ENCODE data around the gene PCDHA1.

The PCDHA1 gene

DNA sequence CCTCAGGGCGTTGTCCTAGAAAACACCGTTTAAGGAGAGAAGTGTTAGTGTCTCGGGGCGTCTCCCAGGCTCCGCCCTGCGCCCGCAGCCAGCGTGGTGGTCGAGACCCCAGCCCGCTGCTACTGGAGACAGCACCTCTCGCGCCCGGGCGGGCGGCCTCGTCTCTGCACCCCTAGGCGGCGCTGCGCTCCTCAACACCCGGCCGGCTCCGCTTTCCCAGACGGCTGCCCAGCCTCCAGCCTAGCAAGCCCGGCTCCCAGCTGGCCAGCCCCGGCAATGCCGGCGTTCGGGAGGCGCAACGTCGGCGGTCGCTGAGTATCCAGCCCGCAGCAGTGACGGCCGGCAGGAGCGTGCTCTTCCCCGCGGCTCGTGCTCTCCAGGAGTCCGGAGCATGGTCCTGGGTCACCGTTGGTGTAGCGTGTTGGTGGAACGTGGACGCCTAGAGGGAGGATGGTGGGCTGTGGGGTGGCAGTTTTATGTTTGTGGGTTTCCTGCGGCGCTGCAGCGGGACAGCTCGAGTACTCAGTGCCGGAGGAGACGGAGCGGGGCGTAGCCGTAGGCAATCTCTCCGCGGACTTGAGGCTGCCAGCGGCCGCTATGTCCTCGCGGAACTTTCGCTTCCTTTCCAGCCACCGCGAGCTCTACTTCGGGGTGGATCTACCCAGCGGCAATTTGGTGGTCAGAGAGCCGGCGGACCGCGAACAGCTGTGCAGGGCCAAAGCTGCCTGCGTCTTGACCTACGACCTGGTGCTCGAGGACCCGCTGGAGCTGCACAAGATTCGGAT is 140.7 kb downstream of the PCDHA1 start (continued):
- TF ChIP-seq, protein P1, sequence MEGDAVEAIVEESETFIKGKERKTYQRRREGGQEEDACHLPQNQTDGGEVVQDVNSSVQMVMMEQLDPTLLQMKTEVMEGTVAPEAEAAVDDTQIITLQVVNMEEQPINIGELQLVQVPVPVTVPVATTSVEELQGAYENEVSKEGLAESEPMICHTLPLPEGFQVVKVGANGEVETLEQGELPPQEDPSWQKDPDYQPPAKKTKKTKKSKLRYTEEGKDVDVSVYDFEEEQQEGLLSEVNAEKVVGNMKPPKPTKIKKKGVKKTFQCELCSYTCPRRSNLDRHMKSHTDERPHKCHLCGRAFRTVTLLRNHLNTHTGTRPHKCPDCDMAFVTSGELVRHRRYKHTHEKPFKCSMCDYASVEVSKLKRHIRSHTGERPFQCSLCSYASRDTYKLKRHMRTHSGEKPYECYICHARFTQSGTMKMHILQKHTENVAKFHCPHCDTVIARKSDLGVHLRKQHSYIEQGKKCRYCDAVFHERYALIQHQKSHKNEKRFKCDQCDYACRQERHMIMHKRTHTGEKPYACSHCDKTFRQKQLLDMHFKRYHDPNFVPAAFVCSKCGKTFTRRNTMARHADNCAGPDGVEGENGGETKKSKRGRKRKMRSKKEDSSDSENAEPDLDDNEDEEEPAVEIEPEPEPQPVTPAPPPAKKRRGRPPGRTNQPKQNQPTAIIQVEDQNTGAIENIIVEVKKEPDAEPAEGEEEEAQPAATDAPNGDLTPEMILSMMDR (tag by site-specific recombination; IDR thresholded peaks at IDR 0.05), result peak; percentile 75; the same call in 1 of the 2 replicates
- TF ChIP-seq ZNF37A (tag by site-specific recombination; IDR thresholded peaks at IDR 0.05), result no peak
- TF ChIP-seq BCL11A (tag by site-specific recombination; IDR thresholded peaks at IDR 0.05; ENCODE audit: low read depth), result no peak
- TF ChIP-seq GLI4 (tag by site-specific recombination; IDR thresholded peaks at IDR 0.05), result no peak
- TF ChIP-seq, protein P2, sequence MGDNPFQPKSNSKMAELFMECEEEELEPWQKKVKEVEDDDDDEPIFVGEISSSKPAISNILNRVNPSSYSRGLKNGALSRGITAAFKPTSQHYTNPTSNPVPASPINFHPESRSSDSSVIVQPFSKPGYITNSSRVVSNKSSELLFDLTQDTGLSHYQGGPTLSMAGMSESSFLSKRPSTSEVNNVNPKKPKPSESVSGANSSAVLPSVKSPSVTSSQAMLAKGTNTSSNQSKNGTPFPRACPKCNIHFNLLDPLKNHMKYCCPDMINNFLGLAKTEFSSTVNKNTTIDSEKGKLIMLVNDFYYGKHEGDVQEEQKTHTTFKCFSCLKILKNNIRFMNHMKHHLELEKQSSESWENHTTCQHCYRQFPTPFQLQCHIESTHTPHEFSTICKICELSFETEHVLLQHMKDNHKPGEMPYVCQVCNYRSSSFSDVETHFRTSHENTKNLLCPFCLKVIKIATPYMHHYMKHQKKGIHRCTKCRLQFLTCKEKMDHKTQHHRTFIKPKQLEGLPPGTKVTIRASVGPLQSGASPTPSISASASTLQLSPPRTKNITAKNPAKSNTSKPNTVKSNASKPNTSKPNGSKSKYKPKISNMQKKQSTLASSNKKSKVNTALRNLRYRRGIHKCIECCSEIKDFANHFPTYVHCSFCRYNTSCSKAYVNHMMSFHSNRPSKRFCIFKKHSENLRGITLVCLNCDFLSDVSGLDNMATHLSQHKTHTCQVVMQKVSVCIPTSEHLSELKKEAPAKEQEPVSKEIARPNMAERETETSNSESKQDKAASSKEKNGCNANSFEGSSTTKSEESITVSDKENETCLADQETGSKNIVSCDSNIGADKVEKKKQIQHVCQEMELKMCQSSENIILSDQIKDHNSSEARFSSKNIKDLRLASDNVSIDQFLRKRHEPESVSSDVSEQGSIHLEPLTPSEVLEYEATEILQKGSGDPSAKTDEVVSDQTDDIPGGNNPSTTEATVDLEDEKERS (tag by site-specific recombination; IDR thresholded peaks at IDR 0.05), result 0 out of 2 replicates have a peak, but pooled peaks have one; percentile 16
- TF ChIP-seq TCF7L2 (IDR thresholded peaks at IDR 0.05; ENCODE audit: borderline replicate concordance, low read depth, low read length), result no peak
- TF ChIP-seq ZBTB17 (tag by site-specific recombination; IDR thresholded peaks at IDR 0.05), result peak; percentile 89
- no peak for TF ChIP-seq ZNF558 (tag by site-specific recombination; IDR thresholded peaks at IDR 0.05)
- peak; percentile 46; the same call in 1 of the 2 replicates for TF ChIP-seq ZNF394 (tag by site-specific recombination; IDR thresholded peaks at IDR 0.05; ENCODE audit: borderline replicate concordance)
- TF ChIP-seq ZNF610 (tag by site-specific recombination; IDR thresholded peaks at IDR 0.05; ENCODE audit: borderline replicate concordance), result no peak
- no peak for TF ChIP-seq ZNF423 (tag by site-specific recombination; IDR thresholded peaks at IDR 0.05)
- TF ChIP-seq, protein P3, sequence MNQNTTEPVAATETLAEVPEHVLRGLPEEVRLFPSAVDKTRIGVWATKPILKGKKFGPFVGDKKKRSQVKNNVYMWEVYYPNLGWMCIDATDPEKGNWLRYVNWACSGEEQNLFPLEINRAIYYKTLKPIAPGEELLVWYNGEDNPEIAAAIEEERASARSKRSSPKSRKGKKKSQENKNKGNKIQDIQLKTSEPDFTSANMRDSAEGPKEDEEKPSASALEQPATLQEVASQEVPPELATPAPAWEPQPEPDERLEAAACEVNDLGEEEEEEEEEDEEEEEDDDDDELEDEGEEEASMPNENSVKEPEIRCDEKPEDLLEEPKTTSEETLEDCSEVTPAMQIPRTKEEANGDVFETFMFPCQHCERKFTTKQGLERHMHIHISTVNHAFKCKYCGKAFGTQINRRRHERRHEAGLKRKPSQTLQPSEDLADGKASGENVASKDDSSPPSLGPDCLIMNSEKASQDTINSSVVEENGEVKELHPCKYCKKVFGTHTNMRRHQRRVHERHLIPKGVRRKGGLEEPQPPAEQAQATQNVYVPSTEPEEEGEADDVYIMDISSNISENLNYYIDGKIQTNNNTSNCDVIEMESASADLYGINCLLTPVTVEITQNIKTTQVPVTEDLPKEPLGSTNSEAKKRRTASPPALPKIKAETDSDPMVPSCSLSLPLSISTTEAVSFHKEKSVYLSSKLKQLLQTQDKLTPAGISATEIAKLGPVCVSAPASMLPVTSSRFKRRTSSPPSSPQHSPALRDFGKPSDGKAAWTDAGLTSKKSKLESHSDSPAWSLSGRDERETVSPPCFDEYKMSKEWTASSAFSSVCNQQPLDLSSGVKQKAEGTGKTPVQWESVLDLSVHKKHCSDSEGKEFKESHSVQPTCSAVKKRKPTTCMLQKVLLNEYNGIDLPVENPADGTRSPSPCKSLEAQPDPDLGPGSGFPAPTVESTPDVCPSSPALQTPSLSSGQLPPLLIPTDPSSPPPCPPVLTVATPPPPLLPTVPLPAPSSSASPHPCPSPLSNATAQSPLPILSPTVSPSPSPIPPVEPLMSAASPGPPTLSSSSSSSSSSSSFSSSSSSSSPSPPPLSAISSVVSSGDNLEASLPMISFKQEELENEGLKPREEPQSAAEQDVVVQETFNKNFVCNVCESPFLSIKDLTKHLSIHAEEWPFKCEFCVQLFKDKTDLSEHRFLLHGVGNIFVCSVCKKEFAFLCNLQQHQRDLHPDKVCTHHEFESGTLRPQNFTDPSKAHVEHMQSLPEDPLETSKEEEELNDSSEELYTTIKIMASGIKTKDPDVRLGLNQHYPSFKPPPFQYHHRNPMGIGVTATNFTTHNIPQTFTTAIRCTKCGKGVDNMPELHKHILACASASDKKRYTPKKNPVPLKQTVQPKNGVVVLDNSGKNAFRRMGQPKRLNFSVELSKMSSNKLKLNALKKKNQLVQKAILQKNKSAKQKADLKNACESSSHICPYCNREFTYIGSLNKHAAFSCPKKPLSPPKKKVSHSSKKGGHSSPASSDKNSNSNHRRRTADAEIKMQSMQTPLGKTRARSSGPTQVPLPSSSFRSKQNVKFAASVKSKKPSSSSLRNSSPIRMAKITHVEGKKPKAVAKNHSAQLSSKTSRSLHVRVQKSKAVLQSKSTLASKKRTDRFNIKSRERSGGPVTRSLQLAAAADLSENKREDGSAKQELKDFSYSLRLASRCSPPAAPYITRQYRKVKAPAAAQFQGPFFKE (tag by site-specific recombination; IDR thresholded peaks at IDR 0.05; ENCODE audit: borderline replicate concordance), result no peak
- TF ChIP-seq PRDM1 (tag by site-specific recombination; IDR thresholded peaks at IDR 0.05), result no peak
- TF ChIP-seq, protein P4, sequence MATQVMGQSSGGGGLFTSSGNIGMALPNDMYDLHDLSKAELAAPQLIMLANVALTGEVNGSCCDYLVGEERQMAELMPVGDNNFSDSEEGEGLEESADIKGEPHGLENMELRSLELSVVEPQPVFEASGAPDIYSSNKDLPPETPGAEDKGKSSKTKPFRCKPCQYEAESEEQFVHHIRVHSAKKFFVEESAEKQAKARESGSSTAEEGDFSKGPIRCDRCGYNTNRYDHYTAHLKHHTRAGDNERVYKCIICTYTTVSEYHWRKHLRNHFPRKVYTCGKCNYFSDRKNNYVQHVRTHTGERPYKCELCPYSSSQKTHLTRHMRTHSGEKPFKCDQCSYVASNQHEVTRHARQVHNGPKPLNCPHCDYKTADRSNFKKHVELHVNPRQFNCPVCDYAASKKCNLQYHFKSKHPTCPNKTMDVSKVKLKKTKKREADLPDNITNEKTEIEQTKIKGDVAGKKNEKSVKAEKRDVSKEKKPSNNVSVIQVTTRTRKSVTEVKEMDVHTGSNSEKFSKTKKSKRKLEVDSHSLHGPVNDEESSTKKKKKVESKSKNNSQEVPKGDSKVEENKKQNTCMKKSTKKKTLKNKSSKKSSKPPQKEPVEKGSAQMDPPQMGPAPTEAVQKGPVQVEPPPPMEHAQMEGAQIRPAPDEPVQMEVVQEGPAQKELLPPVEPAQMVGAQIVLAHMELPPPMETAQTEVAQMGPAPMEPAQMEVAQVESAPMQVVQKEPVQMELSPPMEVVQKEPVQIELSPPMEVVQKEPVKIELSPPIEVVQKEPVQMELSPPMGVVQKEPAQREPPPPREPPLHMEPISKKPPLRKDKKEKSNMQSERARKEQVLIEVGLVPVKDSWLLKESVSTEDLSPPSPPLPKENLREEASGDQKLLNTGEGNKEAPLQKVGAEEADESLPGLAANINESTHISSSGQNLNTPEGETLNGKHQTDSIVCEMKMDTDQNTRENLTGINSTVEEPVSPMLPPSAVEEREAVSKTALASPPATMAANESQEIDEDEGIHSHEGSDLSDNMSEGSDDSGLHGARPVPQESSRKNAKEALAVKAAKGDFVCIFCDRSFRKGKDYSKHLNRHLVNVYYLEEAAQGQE (tag by site-specific recombination; IDR thresholded peaks at IDR 0.05), result 0 out of 2 replicates have a peak, but pooled peaks have one; percentile 22
- no peak for TF ChIP-seq ZNF157 (tag by site-specific recombination; IDR thresholded peaks at IDR 0.05)
- no peak for TF ChIP-seq ZNF48 (tag by site-specific recombination; IDR thresholded peaks at IDR 0.05)
- TF ChIP-seq ZFP69B (tag by site-specific recombination; IDR thresholded peaks at IDR 0.05), result no peak
- no peak for TF ChIP-seq ZNF426 (tag by site-specific recombination; IDR thresholded peaks at IDR 0.05)
- no peak for TF ChIP-seq GLI2 (tag by site-specific recombination; IDR thresholded peaks at IDR 0.05; ENCODE audit: borderline replicate concordance, low read depth)
- TF ChIP-seq, protein P5, sequence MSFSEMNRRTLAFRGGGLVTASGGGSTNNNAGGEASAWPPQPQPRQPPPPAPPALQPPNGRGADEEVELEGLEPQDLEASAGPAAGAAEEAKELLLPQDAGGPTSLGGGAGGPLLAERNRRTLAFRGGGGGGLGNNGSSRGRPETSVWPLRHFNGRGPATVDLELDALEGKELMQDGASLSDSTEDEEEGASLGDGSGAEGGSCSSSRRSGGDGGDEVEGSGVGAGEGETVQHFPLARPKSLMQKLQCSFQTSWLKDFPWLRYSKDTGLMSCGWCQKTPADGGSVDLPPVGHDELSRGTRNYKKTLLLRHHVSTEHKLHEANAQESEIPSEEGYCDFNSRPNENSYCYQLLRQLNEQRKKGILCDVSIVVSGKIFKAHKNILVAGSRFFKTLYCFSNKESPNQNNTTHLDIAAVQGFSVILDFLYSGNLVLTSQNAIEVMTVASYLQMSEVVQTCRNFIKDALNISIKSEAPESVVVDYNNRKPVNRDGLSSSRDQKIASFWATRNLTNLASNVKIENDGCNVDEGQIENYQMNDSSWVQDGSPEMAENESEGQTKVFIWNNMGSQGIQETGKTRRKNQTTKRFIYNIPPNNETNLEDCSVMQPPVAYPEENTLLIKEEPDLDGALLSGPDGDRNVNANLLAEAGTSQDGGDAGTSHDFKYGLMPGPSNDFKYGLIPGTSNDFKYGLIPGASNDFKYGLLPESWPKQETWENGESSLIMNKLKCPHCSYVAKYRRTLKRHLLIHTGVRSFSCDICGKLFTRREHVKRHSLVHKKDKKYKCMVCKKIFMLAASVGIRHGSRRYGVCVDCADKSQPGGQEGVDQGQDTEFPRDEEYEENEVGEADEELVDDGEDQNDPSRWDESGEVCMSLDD (tag by site-specific recombination; IDR thresholded peaks at IDR 0.05), result peak; percentile 70; the same call in 1 of the 2 replicates
- TF ChIP-seq ZBTB7A (tag by site-specific recombination; IDR thresholded peaks at IDR 0.05; ENCODE audit: low read depth), result no peak
